ENCODE results near the gene RIPK4. TPM values are rescaled to one million over a fixed set of nuclear protein-coding genes. Genes with fewer than 3 reads are reported as not detected.
"Not testable (repeated sequence)": the region's sequence is repeated elsewhere in the genome, so short reads cannot be mapped to it uniquely, and the experiment has no call there.

Gene RIPK4
- total RNA-seq, 1 experiment from 2014 or later, result 24.1 TPM

GRCh38 chr21:41717573-41718330 is 49.1 kb downstream of the RIPK4 start:
- Mint-ChIP-seq H3K27ac (ENCODE audit: unreplicated experiment) (peak overlapping the region; percentile 88), H3K9me3 (ENCODE audit: unreplicated experiment) (no peaks in the 10 kb centered on the region), H3K36me3 (ENCODE audit: insufficient read depth, unreplicated experiment) (peaks cover 12% of the 10 kb centered on the region), H3K4me1 (ENCODE audit: low read depth, unreplicated experiment) (peaks cover 36% of the 10 kb centered on the region), H3K27me3 (ENCODE audit: insufficient read depth, unreplicated experiment) (no peaks in the 10 kb centered on the region), H3K4me3 (ENCODE audit: unreplicated experiment) (no peak overlapping the region)
- Histone ChIP-seq H3K4me3 (ENCODE audit: low read depth, low read length) (no peak overlapping the region), H3K27me3 (replicated peaks; ENCODE audit: control insufficient read depth, insufficient read depth, low read length) (no peaks in the 10 kb centered on the region), H3K4me1 (peaks cover 60% of the 10 kb centered on the region), H3K36me3 (ENCODE audit: control insufficient read depth, insufficient read depth, low read length) (no peaks in the 10 kb centered on the region), H3K9me3 (no peaks in the 10 kb centered on the region)
- intact Hi-C loops (cut with micrococcal nuclease; ENCODE audit: unreplicated experiment), result no loop called here
- POLR2A ChIA-PET, result no interaction called here
- no peak for DNase-seq
- BruUV-seq (replicated peaks), result no TSS peak
- no peak for TF ChIP-seq CTCF (IDR thresholded peaks at IDR 0.05; ENCODE audit: insufficient read depth in 1 of 2, low read depth in 1 of 2, low read length in 1 of 2, severe bottlenecking in 1 of 2, unreplicated experiment in 1 of 2)
- CTCF ChIA-PET, result interaction anchor here (1.6 to 1.9 kb wide), 2 partner anchors 51 to 105 kb away, joined by 6 to 7 read pairs; no protein-coding TSS in a partner anchor

- no TSS peak for BruUV-seq (replicated peaks)
- H3K4me1 Mint-ChIP-seq (ENCODE audit: low read depth, unreplicated experiment), result peaks cover 42% of the 10 kb centered on the region
- H3K4me3 Mint-ChIP-seq (ENCODE audit: unreplicated experiment), result no peak overlapping the region
- no peak for TF ChIP-seq CTCF (IDR thresholded peaks at IDR 0.05; ENCODE audit: insufficient read depth in 1 of 2, low read depth in 1 of 2, low read length in 1 of 2, severe bottlenecking in 1 of 2, unreplicated experiment in 1 of 2)
- DNase-seq, result no peak
- Histone ChIP-seq H3K4me3 (ENCODE audit: low read depth, low read length) (no peak overlapping the region), H3K9me3 (no peaks in the 10 kb centered on the region), H3K27me3 (replicated peaks; ENCODE audit: control insufficient read depth, insufficient read depth, low read length) (no peaks in the 10 kb centered on the region), H3K36me3 (ENCODE audit: control insufficient read depth, insufficient read depth, low read length) (no peaks in the 10 kb centered on the region), H3K4me1 (peaks cover 65% of the 10 kb centered on the region)
- no peaks in the 10 kb centered on the region for H3K27me3 Mint-ChIP-seq (ENCODE audit: insufficient read depth, unreplicated experiment)
- intact Hi-C loops (cut with micrococcal nuclease; ENCODE audit: unreplicated experiment), result no loop called here
- peaks cover 12% of the 10 kb centered on the region for H3K36me3 Mint-ChIP-seq (ENCODE audit: insufficient read depth, unreplicated experiment)
- no peaks in the 10 kb centered on the region for H3K9me3 Mint-ChIP-seq (ENCODE audit: unreplicated experiment)
- ChIA-PET CTCF (interaction anchor here (1.1 to 1.8 kb wide), 4 partner anchors 10 to 52 kb away, joined by 3 to 10 read pairs (median 5); no protein-coding TSS in a partner anchor), POLR2A (interaction anchor here (1.2 to 3.4 kb wide), 2 partner anchors 10 to 48 kb away, joined by 5 to 17 read pairs; no protein-coding TSS in a partner anchor)
- H3K27ac Mint-ChIP-seq (ENCODE audit: unreplicated experiment), result peak overlapping the region; percentile 88
Observed at GRCh38 chr21:41716751-41717150, 50.1 kb downstream of the RIPK4 start.

GRCh38 chr21:41715649-41716281 is 51.1 kb downstream of the RIPK4 start:
- H3K36me3 Mint-ChIP-seq (ENCODE audit: insufficient read depth, unreplicated experiment), result peaks cover 12% of the 10 kb centered on the region
- H3K27me3 Mint-ChIP-seq (ENCODE audit: insufficient read depth, unreplicated experiment), result no peaks in the 10 kb centered on the region
- Histone ChIP-seq H3K4me3 (ENCODE audit: low read depth, low read length) (no peak overlapping the region), H3K27me3 (replicated peaks; ENCODE audit: control insufficient read depth, insufficient read depth, low read length) (no peaks in the 10 kb centered on the region), H3K4me1 (peaks cover 65% of the 10 kb centered on the region), H3K36me3 (ENCODE audit: control insufficient read depth, insufficient read depth, low read length) (no peaks in the 10 kb centered on the region), H3K9me3 (no peaks in the 10 kb centered on the region)
- BruUV-seq (replicated peaks), result no TSS peak
- ChIA-PET POLR2A (interaction anchor here (0.6 to 3.4 kb wide), 11 partner anchors 9 to 208 kb away, joined by 3 to 34 read pairs (median 5); partner anchors contain the start of genes RIPK4 and TMPRSS2), CTCF (interaction anchor here (0.9 to 2.4 kb wide), 8 partner anchors 11 to 103 kb away, joined by 3 to 22 read pairs (median 6); no protein-coding TSS in a partner anchor)
- peaks cover 41% of the 10 kb centered on the region for H3K4me1 Mint-ChIP-seq (ENCODE audit: low read depth, unreplicated experiment)
- H3K4me3 Mint-ChIP-seq (ENCODE audit: unreplicated experiment), result peak overlapping the region; percentile 88
- H3K9me3 Mint-ChIP-seq (ENCODE audit: unreplicated experiment), result no peaks in the 10 kb centered on the region
- DNase-seq, result peak; percentile 97 to 99
- intact Hi-C loops (cut with micrococcal nuclease; ENCODE audit: unreplicated experiment), result loop anchor here (1.0 kb wide), 6 partner anchors 11 to 64 kb away; no protein-coding TSS in a partner anchor
- H3K27ac Mint-ChIP-seq (ENCODE audit: unreplicated experiment), result peak overlapping the region; percentile 88
- no peak for TF ChIP-seq CTCF (IDR thresholded peaks at IDR 0.05; ENCODE audit: insufficient read depth in 1 of 2, low read depth in 1 of 2, low read length in 1 of 2, severe bottlenecking in 1 of 2, unreplicated experiment in 1 of 2)

- H3K9me3 Mint-ChIP-seq (ENCODE audit: unreplicated experiment); H3K9me3 ChIP-seq; H3K27me3 ChIP-seq (replicated peaks; ENCODE audit: control insufficient read depth, insufficient read depth, low read length); H3K36me3 ChIP-seq (ENCODE audit: control insufficient read depth, insufficient read depth, low read length); H3K27me3 Mint-ChIP-seq (ENCODE audit: insufficient read depth, unreplicated experiment): not testable (repeated sequence)
- DNase-seq, result peak; percentile 48 to 75
- TSS peak; percentile 55 for BruUV-seq (replicated peaks)
- ChIA-PET POLR2A (interaction anchor here (0.7 to 3.4 kb wide), 4 partner anchors 36 to 55 kb away, joined by 4 to 34 read pairs (median 10); no protein-coding TSS in a partner anchor), CTCF (interaction anchor here (1.0 to 2.4 kb wide), 5 partner anchors 62 to 102 kb away, joined by 3 to 22 read pairs (median 5); no protein-coding TSS in a partner anchor)
- Mint-ChIP-seq H3K27ac (ENCODE audit: unreplicated experiment) (peak overlapping the region; percentile 88), H3K36me3 (ENCODE audit: insufficient read depth, unreplicated experiment) (peaks cover 12% of the 10 kb centered on the region), H3K4me1 (ENCODE audit: low read depth, unreplicated experiment) (peaks cover 41% of the 10 kb centered on the region), H3K4me3 (ENCODE audit: unreplicated experiment) (peak overlapping the region; percentile 88)
- Histone ChIP-seq H3K4me3 (ENCODE audit: low read depth, low read length) (peak overlapping the region; percentile 40), H3K4me1 (peaks cover 60% of the 10 kb centered on the region)
- intact Hi-C loops (cut with micrococcal nuclease; ENCODE audit: unreplicated experiment), result loop anchor here (1.0 kb wide), 1 partner anchor 102 kb away; no protein-coding TSS in a partner anchor
Observed at GRCh38 chr21:41714299-41714865, 52.5 kb downstream of the RIPK4 start.
